ENCODE results near the gene CDH4.

Gene CDH4

GRCh38 chr20:61985096-61985495 lies 733.0 kb downstream of the CDH4 start:
- no peak for DNase-seq (ENCODE audit: low read depth)
- no peak overlapping the region for H3K4me3 ChIP-seq (replicated peaks; ENCODE audit: low read depth, low read length)
- TF ChIP-seq CTCF (IDR thresholded peaks at IDR 0.05; ENCODE audit: low read length, missing control alignments): no peak

- H3K4me3 ChIP-seq (replicated peaks; ENCODE audit: low read depth, low read length): no peak overlapping the region
- DNase-seq (ENCODE audit: low read depth): no peak
- TF ChIP-seq CTCF (IDR thresholded peaks at IDR 0.05; ENCODE audit: low read length, missing control alignments): no peak
Measured at GRCh38 chr20:61986762-61987321, 734.8 kb downstream of the CDH4 start.

- no peak for TF ChIP-seq CTCF (IDR thresholded peaks at IDR 0.05; ENCODE audit: low read length, missing control alignments)
- DNase-seq (ENCODE audit: low read depth): no peak
- no peak overlapping the region for H3K4me3 ChIP-seq (replicated peaks; ENCODE audit: low read depth, low read length)
Measured at GRCh38 chr20:61988665-61989064, 736.6 kb downstream of the CDH4 start.

- no peak for DNase-seq (ENCODE audit: low read depth)
Measured at GRCh38 chr20:61989741-61990140, 737.7 kb downstream of the CDH4 start.

More at GRCh38 chr20:61989741-61990140, 737.7 kb downstream of the CDH4 start:
- no peak overlapping the region for H3K4me3 ChIP-seq (replicated peaks; ENCODE audit: low read depth, low read length)
- TF ChIP-seq CTCF (IDR thresholded peaks at IDR 0.05; ENCODE audit: low read length, missing control alignments): no peak
